GM12878 (cell line): ENCODE data around the gene NUP214. TPM values are rescaled to one million over a fixed set of nuclear protein-coding genes. Genes with fewer than 3 reads are reported as not detected.

Experiments used
- ATAC-seq: fragments of 200-7000 bp; cut with Tn5 transposase; 3 replicates; pipeline ENCODE4 v1.9.1; 2020; ENCODE audit warnings: mild to moderate bottlenecking, moderate library complexity
- BruUV-seq: library from RNA; stranded (reverse); fragments of 400-500 nt; replicated peaks from 2 replicates; lab custom pipeline; 2021; lab: Mats Ljungman, UMichigan
- CTCF ChIA-PET: fragments of 300-600 bp; sonication (Branson Sonifier 250); formaldehyde crosslinking; extraction: SDS; loops from one replicate; lab custom pipeline; 2021; ENCODE audit warnings: inconsistent platforms; lab: Yijun Ruan, JAX
- POLR2A ChIA-PET: fragments of 350-600 bp; formaldehyde crosslinking; extraction: SDS; loops from one replicate; lab custom pipeline; 2021; ENCODE audit warnings: inconsistent platforms; lab: Charles Lee
- RAD21 ChIA-PET: fragments of 300-600 bp; sonication (Branson Sonifier 250); formaldehyde crosslinking; loops from one replicate; lab custom pipeline; 2023; ENCODE audit warnings: antibody characterized with exemption; ENCODE audit not compliant: unreplicated experiment; lab: Charles Lee
- SMC1A ChIA-PET: fragments of 300-600 bp; sonication (Branson Sonifier 250); formaldehyde crosslinking; loops from one replicate; lab custom pipeline; 2023; ENCODE audit not compliant: unreplicated experiment, uncharacterized antibody; lab: Charles Lee
- DNase-seq: peaks from one replicate; pipeline ENCODE4 v3.0.0-alpha.2; 2011; ENCODE audit warnings: low read depth, low spot score
- FAIRE-seq: peaks from 3 replicates; lab custom pipeline; 2011; peaks lifted over from hg19 to GRCh38; lab: Jason Lieb, UNC
- H2AFZ ChIP-seq: 2 replicates; pipeline ENCODE4 v1.6.0; 2011; ENCODE audit warnings: low read depth, low read length, control low read depth; ENCODE audit not compliant: control insufficient read depth
- H3K27ac ChIP-seq: 2 replicates; pipeline ENCODE4 v1.5.1; 2011; ENCODE audit warnings: control low read depth; ENCODE audit not compliant: control insufficient read depth, insufficient read depth
- H3K27me3 ChIP-seq, 2 experiments: replicated peaks in 1 of 2; 2 replicates each; pipeline versions ENCODE4 v1.6.0 to v1.6.1; 2011; ENCODE audit warnings: low read length in 1 of 2; ENCODE audit not compliant: control insufficient read depth in 2 of 2, insufficient read depth in 2 of 2
- H3K36me3 ChIP-seq, 2 experiments: 2 replicates each; pipeline ENCODE4 v1.5.1; 2011; ENCODE audit warnings: low read length in 1 of 2; ENCODE audit not compliant: control insufficient read depth in 2 of 2, insufficient read depth in 2 of 2
- H3K4me1 ChIP-seq: 2 replicates; pipeline ENCODE4 v1.6.1; 2011; ENCODE audit warnings: mild to moderate bottlenecking, low read length, moderate library complexity, mixed read lengths; ENCODE audit not compliant: control insufficient read depth, insufficient read depth
- H3K4me2 ChIP-seq: 2 replicates; pipeline ENCODE4 v1.6.0; 2011; ENCODE audit warnings: control low read depth; ENCODE audit not compliant: control insufficient read depth, insufficient read depth
- H3K4me3 ChIP-seq: fragments of 200-600 bp; sonication (generic); 2 replicates; pipeline ENCODE4 v1.5.1; 2016
- H3K79me2 ChIP-seq: 2 replicates; pipeline ENCODE4 v1.6.0; 2011; ENCODE audit warnings: low read length; ENCODE audit not compliant: control insufficient read depth, insufficient read depth
- H3K9ac ChIP-seq: 2 replicates; pipeline ENCODE4 v1.8.0; 2011; ENCODE audit warnings: low read length, control low read depth, mixed read lengths; ENCODE audit not compliant: control insufficient read depth, insufficient read depth
- H3K9me3 ChIP-seq: replicated peaks from 3 replicates; pipeline ENCODE4 v1.5.1; 2011; ENCODE audit warnings: mild to moderate bottlenecking, low read length; ENCODE audit not compliant: control insufficient read depth, insufficient read depth
- H4K20me1 ChIP-seq: 2 replicates; pipeline ENCODE4 v1.6.0; 2011; ENCODE audit not compliant: control insufficient read depth, insufficient read depth
- BMI1 ChIP-seq: fragments of 450-650 bp; IDR thresholded peaks from 2 replicates; pipeline ENCODE4 v1.6.1; 2016; ENCODE audit warnings: mild to moderate bottlenecking, moderate library complexity, borderline replicate concordance
- CBX5 ChIP-seq: sonication (generic); IDR thresholded peaks from 2 replicates; pipeline ENCODE4 v1.6.1; 2016; ENCODE audit warnings: low read depth, moderate library complexity, mild to moderate bottlenecking, inconsistent platforms
- CHD2 ChIP-seq: IDR thresholded peaks from 2 replicates; pipeline ENCODE4 v1.6.1; 2011; ENCODE audit warnings: low read depth, low read length, improper control_type of control experiment, borderline replicate concordance
- CHD4 ChIP-seq: fragments of 200-600 bp; sonication (generic); IDR thresholded peaks from 2 replicates; pipeline ENCODE4 v1.6.1; 2016; ENCODE audit warnings: mild to moderate bottlenecking
- ESRRA ChIP-seq: IDR thresholded peaks from 2 replicates; pipeline ENCODE4 v1.6.1; 2012; ENCODE audit warnings: mild to moderate bottlenecking, low read length, improper control_type of control experiment
- LARP7 ChIP-seq: fragments of 450-650 bp; IDR thresholded peaks from 2 replicates; pipeline ENCODE4 v1.6.1; 2017; ENCODE audit warnings: mild to moderate bottlenecking
- MEF2A ChIP-seq: IDR thresholded peaks from 2 replicates; pipeline ENCODE4 v1.6.1; 2011; ENCODE audit warnings: low read depth, mild to moderate bottlenecking, low read length, moderate library complexity; ENCODE audit not compliant: insufficient read depth
- NR2F1 ChIP-seq: fragments of 450-650 bp; conservative IDR thresholded peaks from 2 replicates; pipeline ENCODE4 v1.6.1; 2017; ENCODE audit warnings: mild to moderate bottlenecking
- PAX5 ChIP-seq: IDR thresholded peaks from 2 replicates; pipeline ENCODE4 v1.6.1; 2011; ENCODE audit warnings: low read depth, low read length, borderline replicate concordance
- RB1 ChIP-seq: fragments of 450-650 bp; formaldehyde crosslinking; IDR thresholded peaks from 2 replicates; pipeline ENCODE4 v1.6.1; 2017; ENCODE audit warnings: mild to moderate bottlenecking, borderline replicate concordance
- RBBP5 ChIP-seq: fragments of 200-600 bp; sonication (generic); conservative IDR thresholded peaks from 2 replicates; pipeline ENCODE4 v1.6.1; 2016
- SIX5 ChIP-seq: IDR thresholded peaks from 2 replicates; pipeline ENCODE4 v1.6.1; 2011; ENCODE audit warnings: mild to moderate bottlenecking, low read depth, low read length, moderate library complexity; ENCODE audit not compliant: severe bottlenecking
- SMAD1 ChIP-seq: fragments of 450-650 bp; IDR thresholded peaks from 2 replicates; pipeline ENCODE4 v1.6.1; 2018; ENCODE audit warnings: mild to moderate bottlenecking, low read depth; ENCODE audit not compliant: partially characterized antibody
- SMAD5 ChIP-seq: IDR thresholded peaks from 2 replicates; pipeline ENCODE4 v1.6.1; 2016; ENCODE audit warnings: antibody characterized with exemption, low read depth
- WGBS: methylation state at CpG from one replicate; pipeline ENCODE4 v1.1.6; 2016; ENCODE audit warnings: low lambda C conversion rate; ENCODE audit not compliant: insufficient replicate concordance, insufficient coverage; ENCODE audit errors: missing lambda C conversion rate; 5-methylcytosine and 5-hydroxymethylcytosine counted together
- in situ Hi-C: fragments of 300-500 bp; cut with MboI; formaldehyde crosslinking; loops from 9 replicates; pipeline ENCODE4 v1.14.3; 2018; ENCODE audit warnings: mixed read lengths
- intact Hi-C: fragments of 100-400 bp; cut with micrococcal nuclease; formaldehyde crosslinking; loops from one replicate; pipeline ENCODE4 v1.14.2; 2022; ENCODE audit not compliant: unreplicated experiment
- polyA plus RNA-seq, 11 experiments: library from polyadenylated mRNA; depleted of rRNA in 4 of 11; unstranded in 6 of 11; stranded (reverse) in 5 of 11; fragments of >200 nt; fragmentation: Nextera tagmentation in 4 of 11; fragmentation: Illumina TruSeq in 1 of 11; extraction: Ambion mirVana in 4 of 11; extraction: Trizol in 1 of 11; gene quantifications; 1 replicate in 1 of 11; 2 replicates in 10 of 11; pipeline versions ENCODE4 v1.2.1 to v1.2.3, GENCODE V29; 2011 to 2016; ENCODE audit warnings: inconsistent platforms in 2 of 11, missing spikeins in 2 of 11, low read depth in 1 of 11
- total RNA-seq, 4 experiments: library from RNA; depleted of rRNA in 3 of 4; stranded (reverse); fragments of >200 nt in 3 of 4; fragmentation: Illumina TruSeq in 1 of 4; extraction: Trizol in 1 of 4; gene quantifications; 2 replicates each; pipeline versions ENCODE4 v1.2.1 to v1.2.3, GENCODE V29; 2013 to 2021
- TF ChIP-seq, protein P1 (sequence below), 3 experiments: IDR thresholded peaks in 2 of 3; conservative IDR thresholded peaks in 1 of 3; 2 replicates each; pipeline ENCODE4 v1.5.1; 2011; ENCODE audit warnings: low read depth in 3 of 3, low read length in 3 of 3, mild to moderate bottlenecking in 3 of 3, control low read depth in 2 of 3, moderate library complexity in 2 of 3, inconsistent platforms in 1 of 3, mixed read lengths in 1 of 3; ENCODE audit not compliant: control insufficient read depth in 2 of 3, insufficient read depth in 1 of 3; ENCODE audit errors: extremely low read depth in 1 of 3

NUP214 gene
- total and polyA plus RNA-seq, 10 of the 15 experiments (the other 5 are each of a cell fraction or from before 2014, with no cell fraction given), result 11.7 to 53.8 (median 17.6) TPM

DNA sequence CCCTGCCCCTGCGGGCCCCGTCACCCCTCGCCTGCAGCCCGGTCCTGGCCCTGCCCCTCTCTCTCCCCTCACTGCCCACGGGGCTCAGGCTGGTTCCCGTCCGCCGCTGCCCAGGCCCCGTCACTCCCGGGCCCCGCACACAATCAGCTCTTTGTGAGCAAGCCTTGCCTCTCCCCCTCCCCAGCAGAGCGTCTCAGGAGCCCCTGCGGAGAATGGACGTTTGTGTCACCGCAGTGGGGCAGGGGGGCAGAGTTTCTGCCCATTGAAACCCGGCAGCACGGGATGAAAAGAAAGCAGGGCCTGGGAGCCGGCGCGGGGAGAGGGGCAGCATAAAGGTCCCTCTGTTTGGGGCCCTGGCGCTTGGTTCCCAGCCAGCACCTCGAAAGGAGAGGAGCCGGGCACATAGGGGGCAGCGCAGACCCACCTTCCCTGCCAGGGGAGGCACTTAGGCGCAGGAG, 13.5 kb upstream of the NUP214 start:
- no peak overlapping the region for H2AFZ ChIP-seq
- ChIA-PET SMC1A (no interaction called here), CTCF (no interaction called here), RAD21 (no interaction called here), POLR2A (no interaction called here)
- no peak overlapping the region for H3K4me3 ChIP-seq
- no peak overlapping the region for H3K4me2 ChIP-seq
- H3K36me3 ChIP-seq, result no peaks in the 10 kb centered on the region
- H3K79me2 ChIP-seq, result no peaks in the 10 kb centered on the region
- FAIRE-seq (no peak), ATAC-seq (no peak), DNase-seq (no peak)
- no peak overlapping the region for H3K9ac ChIP-seq
- H3K27ac ChIP-seq, result no peak overlapping the region
- intact Hi-C loops (no loop called here), in situ Hi-C loops (no loop called here)
- WGBS, result 49% methylated on average over 19 of the region's 25 CpGs
- H3K4me1 ChIP-seq, result no peaks in the 10 kb centered on the region
- no peaks in the 10 kb centered on the region for H4K20me1 ChIP-seq
- H3K27me3 ChIP-seq, result peaks cover 1 to 2% of the 10 kb centered on the region in 2 experiments; a peak in 1 of 4 replicates
- TF ChIP-seq MEF2A (no peak), SIX5 (no peak), ESRRA (no peak), BMI1 (no peak), CBX5 (no peak), RB1 (no peak), PAX5 (no peak), SMAD1 (no peak), LARP7 (no peak), NR2F1 (no peak), RBBP5 (no peak), SMAD5 (no peak), CHD4 (no peak), CHD2 (no peak)
- TF ChIP-seq, protein P1, sequence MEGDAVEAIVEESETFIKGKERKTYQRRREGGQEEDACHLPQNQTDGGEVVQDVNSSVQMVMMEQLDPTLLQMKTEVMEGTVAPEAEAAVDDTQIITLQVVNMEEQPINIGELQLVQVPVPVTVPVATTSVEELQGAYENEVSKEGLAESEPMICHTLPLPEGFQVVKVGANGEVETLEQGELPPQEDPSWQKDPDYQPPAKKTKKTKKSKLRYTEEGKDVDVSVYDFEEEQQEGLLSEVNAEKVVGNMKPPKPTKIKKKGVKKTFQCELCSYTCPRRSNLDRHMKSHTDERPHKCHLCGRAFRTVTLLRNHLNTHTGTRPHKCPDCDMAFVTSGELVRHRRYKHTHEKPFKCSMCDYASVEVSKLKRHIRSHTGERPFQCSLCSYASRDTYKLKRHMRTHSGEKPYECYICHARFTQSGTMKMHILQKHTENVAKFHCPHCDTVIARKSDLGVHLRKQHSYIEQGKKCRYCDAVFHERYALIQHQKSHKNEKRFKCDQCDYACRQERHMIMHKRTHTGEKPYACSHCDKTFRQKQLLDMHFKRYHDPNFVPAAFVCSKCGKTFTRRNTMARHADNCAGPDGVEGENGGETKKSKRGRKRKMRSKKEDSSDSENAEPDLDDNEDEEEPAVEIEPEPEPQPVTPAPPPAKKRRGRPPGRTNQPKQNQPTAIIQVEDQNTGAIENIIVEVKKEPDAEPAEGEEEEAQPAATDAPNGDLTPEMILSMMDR (IDR thresholded peaks at IDR 0.05 in 2 of 3, conservative IDR thresholded peaks at IDR 0.05 in 1 of 3; ENCODE audit: control insufficient read depth in 2 of 3, extremely low read depth in 1 of 3, insufficient read depth in 1 of 3, low read depth in 3 of 3, low read length in 3 of 3), result no peak
- H3K9me3 ChIP-seq, result no peaks in the 10 kb centered on the region
- BruUV-seq, result no TSS peak
